ENCODE results near the gene PTBP1.

PTBP1 gene

DNA sequence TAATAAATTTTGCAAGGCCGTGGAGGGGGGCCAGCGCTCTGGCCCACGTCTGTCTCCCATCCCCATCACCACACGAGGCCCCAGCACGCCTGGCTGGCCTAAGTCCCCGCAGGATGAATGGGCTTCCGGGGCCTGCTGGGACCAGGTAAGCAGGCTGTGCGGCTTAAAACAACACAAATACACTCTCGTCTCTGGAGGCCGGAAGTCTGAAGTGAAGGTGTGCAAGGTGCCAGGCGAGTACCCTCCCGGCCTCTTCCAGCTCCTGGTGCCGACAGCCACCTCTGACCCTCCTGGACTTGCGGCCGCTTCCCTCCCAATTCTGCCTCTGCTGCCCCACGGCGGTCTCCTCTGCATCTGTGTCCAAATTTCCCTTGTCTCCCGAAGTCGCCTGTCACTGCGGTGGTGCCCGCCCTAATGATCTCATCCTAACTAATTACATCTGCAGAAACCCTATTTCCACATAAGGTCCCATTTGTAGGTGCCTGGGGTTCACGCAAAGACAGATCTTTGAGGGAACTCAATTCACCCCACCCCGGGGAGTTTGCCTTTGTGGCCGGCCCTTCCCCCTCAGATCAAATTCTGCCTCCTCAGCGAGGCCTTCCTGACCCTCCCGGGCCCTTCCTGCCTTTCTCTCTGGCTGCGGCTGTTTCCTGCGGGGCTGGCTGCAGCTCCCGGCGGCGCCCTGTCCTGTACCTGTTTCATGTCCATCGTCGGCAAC, 8.1 kb upstream of the PTBP1 start:
- Histone ChIP-seq H3K27ac (ENCODE audit: low read depth, low read length) (peak overlapping the region; percentile 62), H3K4me3 (ENCODE audit: low read depth, low read length) (no peak overlapping the region), H3K9ac (ENCODE audit: low read depth, low read length) (peak overlapping the region; percentile 5; the same call in 1 of the 2 replicates), H3K4me1 (ENCODE audit: control insufficient read depth, insufficient read depth, low read length) (peaks cover 22% of the 10 kb centered on the region), H3K36me3 (ENCODE audit: control insufficient read depth, insufficient read depth, low read length) (no peaks in the 10 kb centered on the region; the same call in 1 of the 2 replicates), H3K27me3 (ENCODE audit: control insufficient read depth, insufficient read depth, low read length) (no peaks in the 10 kb centered on the region), H3K9me3 (ENCODE audit: control insufficient read depth, insufficient read depth, low read length) (no peaks in the 10 kb centered on the region)

DNA sequence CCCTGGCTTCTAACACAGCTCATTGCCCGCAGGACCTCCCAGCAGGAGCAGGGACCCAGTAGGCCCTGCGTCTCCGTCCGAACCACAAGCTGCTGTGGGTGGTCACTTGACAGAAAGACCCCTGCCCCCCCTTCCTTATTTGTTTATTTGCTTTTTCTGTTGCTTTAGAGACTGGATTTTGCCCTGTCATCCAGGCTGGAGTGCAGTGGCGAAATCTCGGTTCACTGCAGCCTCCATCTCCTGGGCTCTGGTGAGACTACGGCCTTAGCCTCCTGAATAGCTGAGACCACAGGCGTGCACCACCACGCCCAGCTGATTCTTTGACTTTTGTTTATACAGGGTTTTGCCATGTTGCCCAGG, 7.6 kb upstream of the PTBP1 start:
- no peak overlapping the region for H3K4me3 ChIP-seq (ENCODE audit: low read depth, low read length)
- H3K36me3 ChIP-seq (ENCODE audit: control insufficient read depth, insufficient read depth, low read length), result no peaks in the 10 kb centered on the region; the same call in 1 of the 2 replicates
- no peaks in the 10 kb centered on the region for H3K27me3 ChIP-seq (ENCODE audit: control insufficient read depth, insufficient read depth, low read length)
- H3K9ac ChIP-seq (ENCODE audit: low read depth, low read length), result peak overlapping the region; percentile 5; the same call in 1 of the 2 replicates
- peaks cover 22% of the 10 kb centered on the region for H3K4me1 ChIP-seq (ENCODE audit: control insufficient read depth, insufficient read depth, low read length)
- peak overlapping the region; percentile 62 for H3K27ac ChIP-seq (ENCODE audit: low read depth, low read length)
- no peaks in the 10 kb centered on the region for H3K9me3 ChIP-seq (ENCODE audit: control insufficient read depth, insufficient read depth, low read length)

DNA sequence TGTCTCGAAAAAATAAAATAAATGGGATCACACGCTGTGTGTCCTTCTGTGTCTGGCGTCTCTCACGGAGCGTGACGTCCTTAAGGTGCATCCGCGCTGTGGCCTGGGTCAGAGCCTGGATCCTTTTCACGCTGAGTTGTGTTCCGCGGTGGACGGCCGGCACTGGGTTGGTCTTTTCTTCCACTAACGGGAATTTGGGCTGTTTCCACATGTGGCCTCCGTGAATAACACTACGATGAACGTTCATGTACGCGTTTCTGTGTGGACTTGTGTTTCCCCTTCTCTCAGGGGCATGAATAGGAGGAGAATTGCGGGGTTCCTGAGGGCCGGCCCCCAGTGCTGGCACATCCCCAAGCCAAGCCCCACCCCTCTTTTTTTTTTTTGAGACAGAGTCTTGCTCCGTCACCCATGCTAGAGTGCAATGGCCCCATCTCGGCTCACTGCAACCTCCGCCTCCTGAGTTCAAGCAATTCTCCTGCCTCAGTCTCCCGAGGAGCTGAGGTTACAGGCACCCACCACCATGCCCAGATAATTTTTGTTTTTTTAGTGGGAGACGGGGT, 6.2 kb upstream of the PTBP1 start:
- Histone ChIP-seq H3K4me3 (ENCODE audit: low read depth, low read length) (no peak overlapping the region), H3K36me3 (ENCODE audit: control insufficient read depth, insufficient read depth, low read length) (no peaks in the 10 kb centered on the region; the same call in 1 of the 2 replicates), H3K9ac (ENCODE audit: low read depth, low read length) (no peak overlapping the region), H3K9me3 (ENCODE audit: control insufficient read depth, insufficient read depth, low read length) (no peaks in the 10 kb centered on the region), H3K27ac (ENCODE audit: low read depth, low read length) (no peak overlapping the region), H3K4me1 (ENCODE audit: control insufficient read depth, insufficient read depth, low read length) (peaks cover 22% of the 10 kb centered on the region), H3K27me3 (ENCODE audit: control insufficient read depth, insufficient read depth, low read length) (no peaks in the 10 kb centered on the region)

DNA sequence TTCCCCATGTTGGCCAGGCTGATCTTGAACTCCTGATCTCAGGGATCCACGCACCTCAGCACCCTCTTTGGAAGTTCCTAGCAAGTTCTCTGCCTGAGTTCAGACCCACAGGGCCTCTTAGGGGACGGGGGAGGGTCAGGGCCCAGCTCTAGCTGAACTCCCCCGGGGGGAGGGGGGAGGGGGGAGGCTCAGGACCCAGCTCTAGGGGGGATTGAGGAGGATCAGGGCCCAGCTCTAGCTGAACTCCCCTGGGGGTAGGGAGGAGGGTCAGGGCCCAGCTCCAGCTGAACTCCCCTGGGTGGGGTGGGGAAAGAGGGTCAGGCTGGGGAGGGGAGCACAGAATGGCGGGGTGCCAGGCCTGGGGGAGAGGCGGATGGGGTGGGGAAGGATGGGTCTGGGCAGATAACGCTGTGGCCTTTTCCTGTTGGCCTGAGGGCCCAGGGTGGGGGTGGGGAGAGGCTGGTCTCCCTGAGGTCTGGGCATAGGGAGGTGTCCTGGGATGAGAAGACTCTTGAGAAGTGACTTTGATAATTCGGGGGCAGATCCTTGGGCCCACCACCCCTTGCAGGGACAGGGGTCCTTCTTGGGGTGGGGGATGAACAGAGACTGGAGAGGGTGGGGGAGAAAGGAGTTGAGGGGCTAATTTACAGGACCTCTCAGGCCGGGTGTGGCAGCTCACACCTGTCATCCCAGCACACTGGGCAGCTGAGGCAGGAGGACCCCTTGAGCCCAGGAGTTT, 5.5 kb upstream of the PTBP1 start:
- Histone ChIP-seq H3K36me3 (ENCODE audit: control insufficient read depth, insufficient read depth, low read length) (no peaks in the 10 kb centered on the region; the same call in 1 of the 2 replicates), H3K27me3 (ENCODE audit: control insufficient read depth, insufficient read depth, low read length) (no peaks in the 10 kb centered on the region), H3K9me3 (ENCODE audit: control insufficient read depth, insufficient read depth, low read length) (no peaks in the 10 kb centered on the region), H3K9ac (ENCODE audit: low read depth, low read length) (no peak overlapping the region), H3K4me3 (ENCODE audit: low read depth, low read length) (no peak overlapping the region), H3K4me1 (ENCODE audit: control insufficient read depth, insufficient read depth, low read length) (peaks cover 22% of the 10 kb centered on the region), H3K27ac (ENCODE audit: low read depth, low read length) (no peak overlapping the region)

DNA sequence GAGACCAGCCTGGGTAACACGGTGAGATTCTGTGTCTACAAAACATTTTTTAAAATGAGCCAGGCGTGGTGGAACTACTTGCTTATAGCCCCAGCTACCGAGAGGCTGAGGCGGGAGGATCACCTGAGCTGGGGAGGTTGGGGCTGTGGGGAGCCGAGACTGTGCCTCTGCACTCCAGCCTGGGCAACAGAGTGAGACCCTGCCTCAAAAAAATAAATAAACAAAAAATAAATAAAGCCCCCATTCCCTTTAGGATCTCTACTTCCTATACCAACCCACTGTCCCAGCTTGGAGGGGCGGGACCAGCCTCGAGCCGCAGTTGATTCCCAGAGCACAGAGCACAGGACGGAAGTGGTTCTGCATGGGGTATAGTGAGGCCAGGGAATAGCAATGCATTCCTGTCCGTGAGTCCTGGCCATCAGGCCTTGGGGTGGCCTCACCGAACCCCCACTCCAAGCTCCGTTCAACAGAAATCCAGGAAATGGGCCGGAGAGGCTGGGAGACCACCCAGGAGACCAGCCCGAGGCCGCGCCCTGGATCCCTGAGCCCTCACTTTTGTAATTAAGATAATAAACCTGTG, 4.9 kb upstream of the PTBP1 start:
- no peak overlapping the region for H3K9ac ChIP-seq (ENCODE audit: low read depth, low read length)
- H3K27ac ChIP-seq (ENCODE audit: low read depth, low read length), result no peak overlapping the region
- no peaks in the 10 kb centered on the region; the same call in 1 of the 2 replicates for H3K36me3 ChIP-seq (ENCODE audit: control insufficient read depth, insufficient read depth, low read length)
- H3K9me3 ChIP-seq (ENCODE audit: control insufficient read depth, insufficient read depth, low read length), result no peaks in the 10 kb centered on the region
- no peak overlapping the region for H3K4me3 ChIP-seq (ENCODE audit: low read depth, low read length)
- H3K4me1 ChIP-seq (ENCODE audit: control insufficient read depth, insufficient read depth, low read length), result peaks cover 22% of the 10 kb centered on the region
- no peaks in the 10 kb centered on the region for H3K27me3 ChIP-seq (ENCODE audit: control insufficient read depth, insufficient read depth, low read length)

DNA sequence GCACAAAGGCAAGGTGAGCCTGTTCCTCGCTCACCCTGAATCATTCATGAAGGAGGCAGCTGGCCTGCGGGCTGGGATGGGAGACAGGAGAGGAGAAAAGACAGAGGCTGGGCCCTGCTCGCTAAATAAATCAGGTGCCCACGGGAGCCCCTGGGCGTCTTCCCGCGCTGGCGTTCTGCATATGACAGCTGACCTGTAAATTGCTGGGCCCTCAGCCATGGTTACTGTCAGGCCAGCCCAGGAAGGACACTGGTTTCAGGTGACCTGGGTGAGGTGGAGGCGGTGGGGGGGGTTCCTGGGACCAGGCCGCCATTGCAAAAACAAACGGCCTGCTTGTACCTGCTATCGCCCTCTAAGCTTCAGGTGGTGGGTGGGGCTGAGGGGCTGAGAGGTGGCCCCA, 3.4 kb upstream of the PTBP1 start:
- Histone ChIP-seq H3K9me3 (ENCODE audit: control insufficient read depth, insufficient read depth, low read length) (no peaks in the 10 kb centered on the region), H3K4me3 (ENCODE audit: low read depth, low read length) (no peak overlapping the region), H3K27ac (ENCODE audit: low read depth, low read length) (no peak overlapping the region), H3K4me1 (ENCODE audit: control insufficient read depth, insufficient read depth, low read length) (peaks cover 18% of the 10 kb centered on the region), H3K36me3 (ENCODE audit: control insufficient read depth, insufficient read depth, low read length) (peaks cover 5% of the 10 kb centered on the region; the same call in 1 of the 2 replicates), H3K27me3 (ENCODE audit: control insufficient read depth, insufficient read depth, low read length) (no peaks in the 10 kb centered on the region), H3K9ac (ENCODE audit: low read depth, low read length) (no peak overlapping the region)

DNA sequence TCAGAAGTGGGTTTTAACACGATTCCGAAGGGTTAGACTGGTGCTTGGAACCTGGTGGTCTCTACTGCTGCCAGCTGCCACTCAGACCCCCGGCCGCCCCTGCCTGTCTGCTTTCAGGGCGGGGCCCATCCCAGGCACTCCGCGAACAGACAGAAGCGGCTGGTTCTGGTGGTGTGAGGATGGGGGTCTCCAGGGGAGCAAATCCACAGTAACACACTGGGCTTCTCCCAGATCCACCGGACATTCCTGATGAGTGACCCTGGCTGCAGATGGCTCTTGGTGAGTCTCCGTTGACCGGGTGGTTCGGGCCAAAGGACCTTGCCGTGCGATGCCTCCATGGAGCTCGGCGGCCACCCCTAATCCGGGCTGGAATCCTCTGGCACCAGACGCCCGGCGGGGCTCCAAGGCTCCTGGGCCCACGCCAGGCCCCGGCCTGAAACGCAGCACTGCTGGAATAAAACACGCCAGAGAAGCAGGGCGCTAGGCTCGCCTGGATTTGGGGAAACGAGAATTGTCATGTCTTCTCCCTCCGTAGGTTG, 2.1 kb upstream of the PTBP1 start:
- peaks cover 16% of the 10 kb centered on the region for H3K36me3 ChIP-seq (ENCODE audit: control insufficient read depth, insufficient read depth, low read length)

DNA sequence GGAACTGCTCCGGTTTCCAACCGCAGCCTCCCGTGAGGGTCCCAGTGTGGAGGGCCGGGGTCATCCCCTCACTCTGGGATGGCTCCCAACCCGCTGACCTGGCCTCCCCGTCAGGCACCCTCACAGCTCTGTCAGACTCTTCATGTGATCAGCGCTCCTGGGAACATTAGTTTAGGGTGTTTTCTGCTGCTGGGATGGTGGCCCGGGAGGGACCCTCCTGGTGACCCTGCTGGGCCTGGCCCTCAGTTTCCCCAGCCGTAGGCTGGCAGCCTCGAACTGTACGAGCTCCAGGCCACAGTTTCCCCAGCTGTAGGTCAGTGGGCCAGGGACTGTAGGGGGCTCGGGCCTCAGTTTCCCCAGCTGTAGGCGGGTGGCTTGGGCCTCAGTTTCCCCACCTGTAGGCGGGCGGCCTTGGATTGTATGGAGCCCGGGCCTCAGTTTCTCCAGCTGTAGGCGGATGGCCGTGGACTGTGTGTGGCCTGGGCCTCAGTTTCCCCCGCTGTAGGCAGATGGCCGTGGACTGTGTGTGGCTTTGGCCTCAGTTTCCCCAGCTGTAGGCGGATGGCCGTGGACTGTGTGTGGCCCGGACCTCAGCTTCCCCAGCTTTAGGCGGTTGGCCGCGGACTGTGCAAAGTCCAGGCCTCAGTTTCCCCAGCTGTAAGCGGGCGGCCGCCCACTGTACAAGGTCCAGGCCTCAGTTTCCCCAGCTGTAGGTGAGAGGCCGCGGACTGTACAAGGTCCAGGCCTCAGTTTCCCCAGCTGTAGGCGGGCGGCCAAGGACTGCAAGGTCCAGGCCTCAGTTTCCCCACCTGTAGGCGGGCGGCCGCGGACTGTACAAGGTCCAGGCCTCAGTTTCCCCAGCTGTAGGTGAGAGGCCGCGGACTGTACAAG, 1.3 kb upstream of the PTBP1 start:
- peaks cover 22% of the 10 kb centered on the region for H3K4me1 ChIP-seq (ENCODE audit: control insufficient read depth, insufficient read depth, low read length)
- H3K36me3 ChIP-seq (ENCODE audit: control insufficient read depth, insufficient read depth, low read length), result peaks cover 24% of the 10 kb centered on the region
- H3K9ac ChIP-seq (ENCODE audit: low read depth, low read length), result no peak overlapping the region
- H3K4me3 ChIP-seq (ENCODE audit: low read depth, low read length), result no peak overlapping the region; the same call in 1 of the 2 replicates
- no peak overlapping the region for H3K27ac ChIP-seq (ENCODE audit: low read depth, low read length)
- no peaks in the 10 kb centered on the region for H3K9me3 ChIP-seq (ENCODE audit: control insufficient read depth, insufficient read depth, low read length)
- no peaks in the 10 kb centered on the region for H3K27me3 ChIP-seq (ENCODE audit: control insufficient read depth, insufficient read depth, low read length)

More for the DNA sequence above, 2.1 kb upstream of the PTBP1 start:
- H3K4me3 ChIP-seq (ENCODE audit: low read depth, low read length), result no peak overlapping the region
- H3K9ac ChIP-seq (ENCODE audit: low read depth, low read length), result no peak overlapping the region
- peaks cover 16% of the 10 kb centered on the region for H3K4me1 ChIP-seq (ENCODE audit: control insufficient read depth, insufficient read depth, low read length)
- no peaks in the 10 kb centered on the region for H3K9me3 ChIP-seq (ENCODE audit: control insufficient read depth, insufficient read depth, low read length)
- no peak overlapping the region for H3K27ac ChIP-seq (ENCODE audit: low read depth, low read length)
- no peaks in the 10 kb centered on the region for H3K27me3 ChIP-seq (ENCODE audit: control insufficient read depth, insufficient read depth, low read length)

DNA sequence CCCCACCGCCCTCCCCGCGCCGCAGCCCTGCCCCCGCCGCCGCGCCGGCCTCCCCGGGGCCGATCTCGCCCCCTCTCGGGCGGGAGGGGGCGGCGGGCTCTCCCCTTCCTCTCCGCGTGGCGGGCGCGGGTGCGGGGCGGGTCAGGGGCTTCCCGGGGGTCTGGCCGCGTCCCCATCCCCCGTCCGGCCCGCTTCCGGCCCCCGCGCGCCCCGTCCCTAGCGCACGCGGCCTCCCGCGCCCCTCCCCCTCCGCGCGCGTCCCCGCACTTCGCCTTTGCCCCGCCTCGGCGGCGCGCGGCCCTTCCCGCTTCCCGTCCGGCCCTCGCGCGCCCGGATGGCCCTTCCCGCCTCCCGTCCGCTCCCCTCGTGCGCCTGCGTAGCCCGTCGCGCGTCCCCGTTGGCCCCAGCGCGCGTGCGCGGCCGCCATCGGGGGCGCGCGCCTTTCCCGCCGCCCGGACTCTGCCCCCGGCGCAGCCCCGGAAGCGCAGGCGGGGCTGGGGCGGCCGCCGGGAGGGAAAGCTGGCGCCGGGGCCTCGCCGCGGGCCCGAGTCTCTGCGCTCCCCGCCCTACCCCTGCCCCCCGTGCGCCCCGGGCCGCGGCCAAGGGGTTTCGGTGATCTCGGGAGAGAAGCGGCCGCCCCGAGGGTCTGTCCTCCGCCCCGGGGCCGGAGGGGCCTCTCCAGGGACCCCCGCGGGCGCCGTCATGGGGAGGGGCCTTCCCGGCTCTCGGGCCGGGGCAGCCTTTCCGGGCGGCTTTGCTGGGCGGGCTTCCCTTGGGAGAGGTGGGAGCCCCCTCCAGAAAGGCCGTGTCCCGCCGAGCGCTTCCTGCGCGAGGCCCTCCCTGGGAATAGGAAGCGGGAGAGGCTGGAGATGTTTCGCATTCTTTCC, 519 bp downstream of the PTBP1 start:
- H3K9me3 ChIP-seq (ENCODE audit: control insufficient read depth, insufficient read depth, low read length), result no peaks in the 10 kb centered on the region
- peak overlapping the region; percentile 94 for H3K9ac ChIP-seq (ENCODE audit: low read depth, low read length)
- H3K4me1 ChIP-seq (ENCODE audit: control insufficient read depth, insufficient read depth, low read length), result peaks cover 24% of the 10 kb centered on the region
- peak overlapping the region; percentile 98 for H3K4me3 ChIP-seq (ENCODE audit: low read depth, low read length)
- no peaks in the 10 kb centered on the region for H3K27me3 ChIP-seq (ENCODE audit: control insufficient read depth, insufficient read depth, low read length)
- H3K36me3 ChIP-seq (ENCODE audit: control insufficient read depth, insufficient read depth, low read length), result peaks cover 42% of the 10 kb centered on the region
- H3K27ac ChIP-seq (ENCODE audit: low read depth, low read length), result peak overlapping the region; percentile 99
